ENCODE data around the gene SLC22A23. TPM values are rescaled to one million over a fixed set of nuclear protein-coding genes. Genes with fewer than 3 reads are reported as not detected.
A peak's percentile ranks its signal among the peaks of the same experiment; 100 is the strongest.

The SLC22A23 gene
- total and polyA plus RNA-seq, 12 donors: 2.3 to 18.5 (median 5.3) TPM

DNA sequence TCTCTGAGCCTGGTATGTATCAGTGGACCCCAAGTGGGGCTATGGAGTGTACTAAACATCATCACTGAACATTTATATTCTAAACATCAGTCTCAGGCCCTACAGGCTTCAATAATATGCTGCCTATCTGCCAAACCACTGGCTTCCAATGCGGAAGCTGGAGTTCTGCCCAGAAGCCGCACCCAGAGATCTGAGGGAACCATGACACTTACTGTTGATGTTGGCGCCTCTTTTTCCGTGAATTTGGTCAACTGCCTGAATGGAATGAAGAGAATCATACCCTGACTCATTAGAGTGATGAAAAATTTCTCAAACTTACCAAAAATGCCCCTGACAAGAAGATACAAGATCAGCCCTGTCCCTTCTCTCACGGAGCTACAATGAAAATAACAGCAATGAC, 66.2 kb downstream of the SLC22A23 start:
- Histone ChIP-seq H3K27ac (peak overlapping the region in 1 of 5 donors; percentile 68), H3K4me3 (no peak overlapping the region), H3K9me3 (replicated peaks in 1 of 3) (no peaks in the 10 kb centered on the region), H3K27me3 (no peaks in the 10 kb centered on the region), H3K36me3 (replicated peaks in 1 of 2) (no peaks in the 10 kb centered on the region), H3K4me1 (replicated peaks in 1 of 2) (no peaks in the 10 kb centered on the region)
- WGBS, 4 donors: 74 to 88% (median 81%) methylated on average over 5 of the region's 5 CpGs
- TF ChIP-seq POLR2A (IDR thresholded peaks at IDR 0.05): no peak
- TF ChIP-seq, protein P1, sequence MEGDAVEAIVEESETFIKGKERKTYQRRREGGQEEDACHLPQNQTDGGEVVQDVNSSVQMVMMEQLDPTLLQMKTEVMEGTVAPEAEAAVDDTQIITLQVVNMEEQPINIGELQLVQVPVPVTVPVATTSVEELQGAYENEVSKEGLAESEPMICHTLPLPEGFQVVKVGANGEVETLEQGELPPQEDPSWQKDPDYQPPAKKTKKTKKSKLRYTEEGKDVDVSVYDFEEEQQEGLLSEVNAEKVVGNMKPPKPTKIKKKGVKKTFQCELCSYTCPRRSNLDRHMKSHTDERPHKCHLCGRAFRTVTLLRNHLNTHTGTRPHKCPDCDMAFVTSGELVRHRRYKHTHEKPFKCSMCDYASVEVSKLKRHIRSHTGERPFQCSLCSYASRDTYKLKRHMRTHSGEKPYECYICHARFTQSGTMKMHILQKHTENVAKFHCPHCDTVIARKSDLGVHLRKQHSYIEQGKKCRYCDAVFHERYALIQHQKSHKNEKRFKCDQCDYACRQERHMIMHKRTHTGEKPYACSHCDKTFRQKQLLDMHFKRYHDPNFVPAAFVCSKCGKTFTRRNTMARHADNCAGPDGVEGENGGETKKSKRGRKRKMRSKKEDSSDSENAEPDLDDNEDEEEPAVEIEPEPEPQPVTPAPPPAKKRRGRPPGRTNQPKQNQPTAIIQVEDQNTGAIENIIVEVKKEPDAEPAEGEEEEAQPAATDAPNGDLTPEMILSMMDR (IDR thresholded peaks at IDR 0.05): no peak
- intact Hi-C loops (cut with DNase I): no loop called here
- DNase-seq: peak in 3 of 7 donors; percentile 21 to 57 (median 35)

DNA sequence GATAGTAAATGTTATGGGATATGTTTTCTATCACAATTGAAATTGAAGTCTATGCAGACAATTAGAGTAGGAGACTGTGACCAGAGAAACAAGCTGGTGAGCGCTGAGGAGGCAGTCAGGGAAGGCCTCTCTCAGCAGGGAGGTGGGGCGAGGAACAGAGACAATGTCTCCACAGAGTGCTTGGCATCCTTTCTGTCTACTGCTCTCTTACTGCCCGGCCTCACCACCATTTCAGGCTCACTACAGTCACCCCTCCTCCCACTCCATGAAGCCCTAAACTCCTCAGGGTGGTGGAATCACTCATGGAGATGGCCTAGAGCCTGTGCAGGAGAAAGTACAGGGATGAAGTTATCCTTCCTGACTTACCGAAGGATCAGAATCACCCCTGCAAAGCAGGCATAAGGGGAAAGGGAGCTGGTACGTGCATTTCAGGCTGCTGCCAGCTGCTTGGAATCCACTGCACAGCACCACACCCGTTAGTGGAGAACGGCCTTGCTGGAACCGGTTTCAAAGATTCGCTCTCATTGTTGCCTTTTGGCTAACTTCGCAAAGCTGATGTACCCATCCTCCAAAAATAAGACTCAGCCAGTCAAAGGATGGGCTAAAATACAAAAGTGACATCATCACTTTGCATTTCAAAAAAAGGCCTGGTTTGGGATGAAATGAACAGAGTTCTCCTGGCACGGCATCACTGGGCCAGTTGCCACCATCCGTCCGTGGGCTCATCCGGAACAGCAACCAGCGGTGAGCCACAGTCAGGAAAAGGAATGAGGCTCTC, 67.3 kb downstream of the SLC22A23 start:
- intact Hi-C loops (cut with DNase I): no loop called here
- Histone ChIP-seq H3K4me3 (no peak overlapping the region), H3K9me3 (replicated peaks in 1 of 3) (no peaks in the 10 kb centered on the region), H3K27ac (peak overlapping the region in 1 of 5 donors; percentile 68), H3K4me1 (replicated peaks in 1 of 2) (no peaks in the 10 kb centered on the region), H3K36me3 (replicated peaks in 1 of 2) (no peaks in the 10 kb centered on the region), H3K27me3 (no peaks in the 10 kb centered on the region)
- WGBS, 4 donors: 79 to 94% (median 90%) methylated on average over 15 of the region's 15 CpGs
- DNase-seq: no peak
- no peak for TF ChIP-seq POLR2A (IDR thresholded peaks at IDR 0.05)
- TF ChIP-seq, protein P1 (IDR thresholded peaks at IDR 0.05): no peak

DNA sequence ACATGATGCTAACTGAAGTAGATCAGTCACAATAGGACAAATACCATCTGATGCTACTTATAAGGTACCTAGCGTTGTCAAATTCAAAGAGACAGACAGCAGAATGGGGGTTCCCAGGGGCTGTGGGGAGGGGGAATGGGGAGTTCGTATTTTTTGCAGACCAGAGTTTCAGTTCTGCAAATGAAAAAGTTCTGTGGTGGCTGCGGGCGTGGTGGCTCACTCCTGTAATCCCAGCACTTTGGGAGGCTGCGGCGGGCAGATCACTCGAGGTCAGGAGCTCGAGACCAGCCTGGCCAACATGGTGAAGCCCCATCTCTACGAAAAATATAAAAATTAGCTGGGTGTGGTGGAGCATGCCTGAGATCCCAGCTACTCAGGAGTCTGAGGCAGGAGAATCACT, 68.1 kb downstream of the SLC22A23 start:
- no peaks in the 10 kb centered on the region for H3K9me3 ChIP-seq (replicated peaks in 1 of 3)
- no peak overlapping the region for H3K4me3 ChIP-seq
- no peak for DNase-seq
- WGBS, 4 donors: 76 to 85% (median 83%) methylated on average over 9 of the region's 9 CpGs
- intact Hi-C loops (cut with DNase I): no loop called here
- TF ChIP-seq POLR2A (IDR thresholded peaks at IDR 0.05): no peak
- TF ChIP-seq, protein P1 (IDR thresholded peaks at IDR 0.05): no peak
- no peaks in the 10 kb centered on the region for H3K36me3 ChIP-seq (replicated peaks in 1 of 2)
- H3K27ac ChIP-seq: no peak overlapping the region
- no peaks in the 10 kb centered on the region for H3K27me3 ChIP-seq
- H3K4me1 ChIP-seq (replicated peaks in 1 of 2): peaks cover 0 to 3% of the 10 kb centered on the region in 2 donors

DNA sequence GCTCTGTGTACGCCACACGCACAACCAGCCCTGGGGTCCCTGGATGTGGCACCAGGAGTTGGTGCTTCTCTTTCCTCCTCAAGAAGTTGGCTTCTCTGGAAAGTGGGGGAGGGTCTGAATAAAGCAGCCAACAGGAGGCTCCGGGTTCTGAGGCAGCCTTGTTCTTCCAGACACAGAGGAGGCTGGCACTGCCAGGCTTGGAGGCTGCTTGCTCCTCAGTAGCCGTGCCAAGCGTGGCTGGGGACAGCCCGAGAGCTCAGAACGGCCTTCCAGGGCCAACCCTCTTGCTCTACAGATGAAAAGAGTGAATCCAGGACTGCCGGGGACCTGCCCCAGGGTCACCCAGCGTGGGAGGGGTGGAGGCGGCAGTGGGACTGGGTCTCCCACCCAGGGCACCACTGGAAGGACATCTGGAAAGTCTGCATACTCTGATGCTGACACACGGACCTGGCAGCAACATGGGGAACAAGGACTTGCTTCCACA, 70.4 kb downstream of the SLC22A23 start:
- H3K27me3 ChIP-seq: no peaks in the 10 kb centered on the region
- 78 to 92% (median 88%) methylated on average over 9 to 11 of the region's 11 CpGs for WGBS, 4 donors
- H3K9me3 ChIP-seq (replicated peaks in 1 of 3): no peaks in the 10 kb centered on the region
- no peak for DNase-seq
- H3K36me3 ChIP-seq (replicated peaks in 1 of 2): no peaks in the 10 kb centered on the region
- TF ChIP-seq POLR2A (IDR thresholded peaks at IDR 0.05): no peak
- TF ChIP-seq, protein P1 (IDR thresholded peaks at IDR 0.05): no peak
- H3K4me1 ChIP-seq (replicated peaks in 1 of 2): peaks cover 6 to 10% of the 10 kb centered on the region in 2 donors
- intact Hi-C loops (cut with DNase I): no loop called here
- no peak overlapping the region for H3K27ac ChIP-seq
- H3K4me3 ChIP-seq: no peak overlapping the region

Data from adrenal gland (tissue), 12 donors.